Esophagus squamous epithelium (tissue), 4 donors: ENCODE results near the gene RASA3.

Experiments used
- POLR2A ChIP-seq, 4 donors: fragments of 450-650 bp; IDR thresholded peaks; one replicate each; pipeline ENCODE4 v1.6.1; 2017; ENCODE audit warnings: antibody characterized with exemption in 4 of 4, mild to moderate bottlenecking in 4 of 4, moderate library complexity in 3 of 4
- TF ChIP-seq, protein P1 (sequence below), 6 experiments: fragments of 450-650 bp in 4 of 6; fragments of 200-600 bp in 2 of 6; sonication (generic) in 2 of 6; IDR thresholded peaks; one replicate each; pipeline ENCODE4 v1.5.1; 2016 to 2019; ENCODE audit warnings: antibody characterized with exemption in 6 of 6, mild to moderate bottlenecking in 4 of 6, moderate library complexity in 4 of 6

DNA sequence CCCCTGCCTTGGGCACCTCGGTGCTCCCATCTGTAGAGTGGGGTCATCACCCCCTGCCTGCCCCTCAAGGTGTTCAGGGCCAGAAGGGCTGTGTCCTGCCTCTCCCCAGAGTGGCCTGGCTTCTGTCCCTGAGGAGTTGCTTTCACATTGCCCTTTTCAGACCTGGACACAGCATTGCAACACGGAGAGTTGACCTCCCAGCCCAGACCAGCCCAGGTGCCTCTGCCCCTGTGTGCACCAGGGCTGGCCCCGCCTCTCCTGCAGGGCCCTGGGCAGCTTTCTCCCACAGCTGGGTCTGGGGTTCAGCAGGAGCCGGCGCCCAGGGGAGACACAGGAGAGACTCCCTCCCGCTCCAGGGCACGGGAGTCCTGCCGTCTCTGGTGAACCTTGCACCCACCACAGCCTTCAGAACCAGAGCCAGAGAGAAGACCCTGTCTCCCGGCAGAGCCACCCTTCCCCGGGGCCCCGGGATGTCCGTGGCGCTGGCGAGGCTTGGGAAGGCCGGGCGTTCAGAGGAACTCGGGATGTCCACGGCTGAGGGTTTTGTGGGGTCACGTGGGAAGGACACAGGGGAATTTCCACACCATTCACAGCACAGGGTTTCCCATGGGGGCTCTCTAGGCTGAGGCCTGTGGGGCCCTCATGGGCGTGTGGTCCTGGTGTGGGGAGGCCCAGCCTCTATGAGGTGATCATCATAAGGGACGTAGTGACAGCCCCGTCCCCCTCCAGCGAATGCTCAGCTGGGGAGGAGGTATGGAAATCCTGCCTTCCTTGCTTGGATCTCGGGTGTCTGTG lies 181.8 kb downstream of the RASA3 start:
- TF ChIP-seq, protein P1, sequence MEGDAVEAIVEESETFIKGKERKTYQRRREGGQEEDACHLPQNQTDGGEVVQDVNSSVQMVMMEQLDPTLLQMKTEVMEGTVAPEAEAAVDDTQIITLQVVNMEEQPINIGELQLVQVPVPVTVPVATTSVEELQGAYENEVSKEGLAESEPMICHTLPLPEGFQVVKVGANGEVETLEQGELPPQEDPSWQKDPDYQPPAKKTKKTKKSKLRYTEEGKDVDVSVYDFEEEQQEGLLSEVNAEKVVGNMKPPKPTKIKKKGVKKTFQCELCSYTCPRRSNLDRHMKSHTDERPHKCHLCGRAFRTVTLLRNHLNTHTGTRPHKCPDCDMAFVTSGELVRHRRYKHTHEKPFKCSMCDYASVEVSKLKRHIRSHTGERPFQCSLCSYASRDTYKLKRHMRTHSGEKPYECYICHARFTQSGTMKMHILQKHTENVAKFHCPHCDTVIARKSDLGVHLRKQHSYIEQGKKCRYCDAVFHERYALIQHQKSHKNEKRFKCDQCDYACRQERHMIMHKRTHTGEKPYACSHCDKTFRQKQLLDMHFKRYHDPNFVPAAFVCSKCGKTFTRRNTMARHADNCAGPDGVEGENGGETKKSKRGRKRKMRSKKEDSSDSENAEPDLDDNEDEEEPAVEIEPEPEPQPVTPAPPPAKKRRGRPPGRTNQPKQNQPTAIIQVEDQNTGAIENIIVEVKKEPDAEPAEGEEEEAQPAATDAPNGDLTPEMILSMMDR (IDR thresholded peaks at IDR 0.05), result no peak
- no peak for TF ChIP-seq POLR2A (IDR thresholded peaks at IDR 0.05)
